Spleen (tissue), 11 donors: ENCODE measurements around the gene RRP1B. TPM values are rescaled to one million over a fixed set of nuclear protein-coding genes. Genes with fewer than 3 reads are reported as not detected.

Source experiments
- DNase-seq: peaks from one replicate; pipeline ENCODE4 v3.0.0-alpha.2; 2020
- H3K27ac ChIP-seq, 8 donors: fragments of 200-600 bp; sonication (generic) in 7 of 8; 1 replicate in 4 of 8; 2 replicates in 4 of 8; pipeline versions ENCODE4 v1.5.0 to v1.8.0; 2016 to 2021; ENCODE audit warnings: inconsistent platforms in 4 of 8, mild to moderate bottlenecking in 4 of 8, moderate library complexity in 1 of 8
- H3K27me3 ChIP-seq, 7 donors: fragments of 200-600 bp; sonication (generic) in 6 of 7; replicated peaks in 1 of 7; 1 replicate in 4 of 7; 2 replicates in 3 of 7; pipeline versions ENCODE4 v1.5.0 to v1.8.0; 2016 to 2021; ENCODE audit warnings: inconsistent platforms in 3 of 7, mild to moderate bottlenecking in 1 of 7
- H3K36me3 ChIP-seq, 6 donors: fragments of 200-600 bp; sonication (generic) in 5 of 6; 1 replicate in 4 of 6; 2 replicates in 2 of 6; pipeline versions ENCODE4 v1.5.0 to v1.8.0; 2016 to 2021; ENCODE audit warnings: inconsistent platforms in 2 of 6
- H3K4me1 ChIP-seq, 6 donors: fragments of 200-600 bp; sonication (generic) in 5 of 6; 1 replicate in 3 of 6; 2 replicates in 3 of 6; pipeline versions ENCODE4 v1.5.0 to v1.8.0; 2016 to 2021; ENCODE audit warnings: inconsistent platforms in 3 of 6
- H3K4me3 ChIP-seq, 8 donors: fragments of 200-600 bp; sonication (generic) in 7 of 8; 1 replicate in 4 of 8; 2 replicates in 4 of 8; pipeline versions ENCODE4 v1.5.0 to v1.8.0; 2016 to 2021; ENCODE audit warnings: inconsistent platforms in 4 of 8, mild to moderate bottlenecking in 4 of 8, moderate library complexity in 2 of 8
- H3K9me3 ChIP-seq, 8 donors: fragments of 200-600 bp; sonication (generic) in 7 of 8; 1 replicate in 4 of 8; 2 replicates in 4 of 8; pipeline versions ENCODE4 v1.5.0 to v1.8.0; 2016 to 2021; ENCODE audit warnings: inconsistent platforms in 4 of 8
- POLR2A ChIP-seq, 3 donors: fragments of 450-650 bp; IDR thresholded peaks; one replicate each; pipeline ENCODE4 v1.5.1; 2017; ENCODE audit warnings: antibody characterized with exemption in 3 of 3, mild to moderate bottlenecking in 1 of 3
- POLR2AphosphoS5 ChIP-seq, 3 donors: sonication (generic); formaldehyde crosslinking; IDR thresholded peaks; one replicate each; pipeline ENCODE4 v1.5.1; 2017; ENCODE audit warnings: antibody characterized with exemption in 3 of 3
- WGBS, 5 donors: extraction: QIAGEN DNeasy Blood & Tissue Kit in 3 of 5; methylation state at CpG; one replicate each; pipeline versions ENCODE4 v1.1.5 to v1.1.7; 2013 to 2018; 5-methylcytosine and 5-hydroxymethylcytosine counted together
- intact Hi-C: fragments of 100-400 bp; cut with DNase I; formaldehyde crosslinking; loops from one replicate; pipeline ENCODE4 v1.15.0; 2023; ENCODE audit warnings: low total_unique reads
- polyA plus RNA-seq, 3 donors: library from polyadenylated mRNA; stranded (reverse); fragments of 200-250 nt; gene quantifications; one replicate each; pipeline ENCODE4 v1.2.1, GENCODE V29; 2013
- total RNA-seq, 7 donors: library from RNA; depleted of rRNA in 3 of 7; stranded (reverse); fragments of >200 nt in 3 of 7; fragmentation: NEBNext Ultra II Directional in 4 of 7; extraction: Animal tissue kit (Norgen Biotek cat#: 25700) in 4 of 7; gene quantifications; one replicate each; pipeline versions ENCODE4 v1.1.0 to v1.2.1, GENCODE V29; 2016 to 2021
- TF ChIP-seq, protein P1 (sequence below), 11 experiments: fragments of 200-600 bp in 7 of 11; fragments of 450-650 bp in 4 of 11; sonication (generic) in 4 of 11; IDR thresholded peaks in 8 of 11; conservative IDR thresholded peaks in 3 of 11; 1 replicate in 7 of 11; 2 replicates in 4 of 11; pipeline versions ENCODE4 v1.4.0 to v1.8.0; 2016 to 2021; ENCODE audit warnings: antibody characterized with exemption in 11 of 11, inconsistent platforms in 4 of 11, mild to moderate bottlenecking in 1 of 11
- donor health status: healthy with polysubstance abuse.
- donor health status: DM: no; HTN: no; CAD: no; lungs with moderate emphysema.
- donor health status: DM: no; HTN: no; CAD: no.
- donor health status: Bipolar disorder and iron deficiency.
- donor health status: healthy.
- donor health status: DM: no; HTN: no; CAD: no.
- donor health status: DM: yes; HTN: yes; CAD: no.

The RRP1B gene
- total and polyA plus RNA-seq, 10 donors, result 7.9 to 28.9 (median 25.4) TPM

DNA sequence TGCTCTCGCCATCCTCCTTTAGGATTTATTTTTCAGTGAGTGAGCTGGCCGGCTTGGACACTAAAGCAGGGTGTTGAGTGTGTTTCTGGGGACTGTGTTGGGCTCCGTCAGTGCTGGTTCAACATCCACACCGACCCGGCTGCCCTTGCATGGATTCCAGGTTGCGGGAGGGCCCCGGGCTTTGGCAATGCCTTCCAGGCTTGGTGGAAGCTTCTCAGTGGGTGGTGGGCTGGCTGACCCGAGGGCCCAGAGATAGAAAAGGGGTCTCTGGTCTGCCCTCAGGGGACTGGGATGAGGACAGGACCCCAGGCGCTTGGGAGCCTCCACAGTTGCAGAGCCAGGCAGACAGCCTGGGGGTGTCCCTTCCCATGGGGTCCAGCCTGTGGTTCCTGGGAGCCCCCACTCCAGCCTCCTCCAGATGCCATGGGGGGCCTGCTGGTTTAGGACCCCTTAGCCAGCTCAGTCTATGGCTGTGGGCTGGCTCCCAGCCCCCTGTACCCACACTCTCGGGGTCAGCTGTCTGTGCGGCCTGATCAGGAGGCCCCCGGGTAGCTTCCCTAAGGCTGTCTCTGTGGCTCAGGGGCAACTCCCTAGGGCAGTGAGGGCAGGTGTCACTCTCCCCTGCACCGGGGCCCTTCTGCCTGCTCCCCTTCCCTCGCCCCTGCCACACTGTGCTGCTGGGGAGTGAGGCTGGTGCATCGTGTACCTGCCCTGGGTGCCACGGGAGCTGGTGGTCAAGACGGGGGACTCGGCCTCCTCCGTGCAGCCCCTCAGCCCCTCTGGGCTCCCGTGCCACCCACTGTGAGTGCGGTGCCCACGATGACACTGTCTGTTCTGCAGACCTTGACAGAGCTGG, 76.1 kb downstream of the RRP1B start:
- Histone ChIP-seq H3K36me3 (peaks cover 0 to 79% (median 21%) of the 10 kb centered on the region in 6 donors), H3K9me3 (no peaks in the 10 kb centered on the region), H3K4me3 (no peak overlapping the region), H3K27ac (no peak overlapping the region), H3K4me1 (peaks cover 0 to 58% (median 16%) of the 10 kb centered on the region in 6 donors), H3K27me3 (no peaks in the 10 kb centered on the region)
- 88 to 94% (median 90%) methylated on average over 20 to 22 of the region's 22 CpGs for WGBS, 5 donors
- TF ChIP-seq POLR2A (IDR thresholded peaks at IDR 0.05), result no peak
- no peak for TF ChIP-seq POLR2AphosphoS5 (IDR thresholded peaks at IDR 0.05)
- TF ChIP-seq, protein P1, sequence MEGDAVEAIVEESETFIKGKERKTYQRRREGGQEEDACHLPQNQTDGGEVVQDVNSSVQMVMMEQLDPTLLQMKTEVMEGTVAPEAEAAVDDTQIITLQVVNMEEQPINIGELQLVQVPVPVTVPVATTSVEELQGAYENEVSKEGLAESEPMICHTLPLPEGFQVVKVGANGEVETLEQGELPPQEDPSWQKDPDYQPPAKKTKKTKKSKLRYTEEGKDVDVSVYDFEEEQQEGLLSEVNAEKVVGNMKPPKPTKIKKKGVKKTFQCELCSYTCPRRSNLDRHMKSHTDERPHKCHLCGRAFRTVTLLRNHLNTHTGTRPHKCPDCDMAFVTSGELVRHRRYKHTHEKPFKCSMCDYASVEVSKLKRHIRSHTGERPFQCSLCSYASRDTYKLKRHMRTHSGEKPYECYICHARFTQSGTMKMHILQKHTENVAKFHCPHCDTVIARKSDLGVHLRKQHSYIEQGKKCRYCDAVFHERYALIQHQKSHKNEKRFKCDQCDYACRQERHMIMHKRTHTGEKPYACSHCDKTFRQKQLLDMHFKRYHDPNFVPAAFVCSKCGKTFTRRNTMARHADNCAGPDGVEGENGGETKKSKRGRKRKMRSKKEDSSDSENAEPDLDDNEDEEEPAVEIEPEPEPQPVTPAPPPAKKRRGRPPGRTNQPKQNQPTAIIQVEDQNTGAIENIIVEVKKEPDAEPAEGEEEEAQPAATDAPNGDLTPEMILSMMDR (IDR thresholded peaks at IDR 0.05 in 8 of 11, conservative IDR thresholded peaks at IDR 0.05 in 3 of 11), result no peak
- no peak for DNase-seq
- intact Hi-C loops, result no loop called here

DNA sequence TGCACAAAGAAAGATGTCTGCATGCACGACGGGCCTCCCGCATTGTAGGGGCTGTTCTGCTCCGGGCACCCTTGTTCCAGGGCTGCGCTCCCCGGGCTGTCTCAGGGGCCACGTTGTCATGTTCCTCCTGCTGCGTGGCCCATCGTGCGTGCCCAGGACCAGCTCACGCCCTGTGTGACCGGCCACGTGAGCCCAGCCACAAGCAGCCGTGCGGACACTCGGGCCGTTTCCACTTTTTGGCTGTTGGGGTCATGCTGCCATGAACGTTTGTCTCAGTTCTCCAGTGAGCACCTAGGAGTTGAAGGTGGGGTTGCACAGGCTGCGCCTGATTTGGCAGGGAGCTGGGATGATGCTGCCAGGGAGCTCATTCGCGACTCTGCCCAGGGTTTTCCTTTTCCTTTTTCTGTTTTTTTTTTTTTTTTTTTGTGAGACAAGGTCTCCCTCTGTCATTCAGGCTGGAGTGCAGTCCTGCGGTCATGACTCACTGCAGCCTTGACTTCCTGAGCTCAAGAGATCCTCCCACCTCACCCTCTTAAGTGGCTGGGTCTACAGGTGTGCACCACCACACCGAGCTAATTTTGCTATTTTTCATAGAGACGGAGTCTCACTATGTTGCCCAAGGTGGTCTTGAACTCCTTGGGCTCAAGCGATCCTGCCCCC, 77.0 kb downstream of the RRP1B start:
- 85 to 95% (median 91%) methylated on average over 25 of the region's 25 CpGs for WGBS, 5 donors
- Histone ChIP-seq H3K4me1 (peaks cover 0 to 54% (median 15%) of the 10 kb centered on the region in 6 donors), H3K9me3 (no peaks in the 10 kb centered on the region), H3K27ac (no peak overlapping the region), H3K36me3 (peaks cover 0 to 74% (median 21%) of the 10 kb centered on the region in 6 donors), H3K4me3 (no peak overlapping the region), H3K27me3 (no peaks in the 10 kb centered on the region)
- intact Hi-C loops, result no loop called here
- TF ChIP-seq POLR2A (IDR thresholded peaks at IDR 0.05) (no peak), POLR2AphosphoS5 (IDR thresholded peaks at IDR 0.05) (no peak)
- TF ChIP-seq, protein P1 (IDR thresholded peaks at IDR 0.05 in 8 of 11, conservative IDR thresholded peaks at IDR 0.05 in 3 of 11), result no peak
- DNase-seq, result no peak

DNA sequence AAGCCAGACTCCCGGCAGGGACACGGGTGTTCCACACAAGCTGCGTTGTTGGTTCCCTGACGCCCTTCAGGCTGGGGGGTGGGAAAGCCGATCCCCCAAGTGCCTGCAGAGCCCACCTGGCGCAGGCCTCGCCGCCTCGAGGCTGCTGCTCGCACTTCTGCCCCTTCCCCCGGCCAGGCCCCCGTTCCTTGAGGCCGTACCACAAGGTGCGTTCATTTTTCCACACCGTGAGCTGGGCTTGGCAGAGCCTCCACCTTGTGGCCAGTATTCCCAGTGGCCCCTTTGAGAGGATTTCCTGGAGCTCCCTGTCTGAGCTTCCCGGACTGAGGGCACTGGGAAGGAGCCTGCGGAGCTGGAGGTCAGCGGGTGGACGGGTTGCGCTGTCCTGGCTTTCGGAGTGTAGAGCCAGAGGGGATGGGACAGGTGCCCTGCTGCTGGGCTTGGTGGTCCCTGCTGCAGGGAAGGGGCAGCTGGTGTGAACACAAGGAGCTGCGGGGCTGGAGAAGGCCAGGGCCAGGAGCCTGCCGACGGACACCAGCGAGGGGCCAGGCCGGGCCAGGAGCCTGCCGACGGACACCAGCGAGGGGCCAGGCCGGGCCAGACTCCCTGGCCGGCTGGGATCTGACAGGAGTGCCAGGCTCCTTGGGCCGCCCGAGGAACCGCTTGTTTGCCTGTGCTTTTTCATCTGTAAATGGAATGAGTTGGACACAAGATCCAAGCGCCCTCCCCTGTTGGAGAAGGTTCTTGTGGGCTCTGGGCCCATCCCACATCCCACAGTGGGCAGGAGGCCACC, 78.0 kb downstream of the RRP1B start:
- intact Hi-C loops, result no loop called here
- DNase-seq, result no peak
- Histone ChIP-seq H3K4me3 (no peak overlapping the region), H3K27ac (no peak overlapping the region), H3K36me3 (peaks cover 0 to 73% (median 27%) of the 10 kb centered on the region in 6 donors), H3K9me3 (no peaks in the 10 kb centered on the region), H3K27me3 (no peaks in the 10 kb centered on the region), H3K4me1 (peaks cover 0 to 47% (median 13%) of the 10 kb centered on the region in 6 donors)
- 93 to 96% (median 94%) methylated on average over 35 of the region's 35 CpGs for WGBS, 5 donors
- TF ChIP-seq POLR2A (IDR thresholded peaks at IDR 0.05), result no peak

DNA sequence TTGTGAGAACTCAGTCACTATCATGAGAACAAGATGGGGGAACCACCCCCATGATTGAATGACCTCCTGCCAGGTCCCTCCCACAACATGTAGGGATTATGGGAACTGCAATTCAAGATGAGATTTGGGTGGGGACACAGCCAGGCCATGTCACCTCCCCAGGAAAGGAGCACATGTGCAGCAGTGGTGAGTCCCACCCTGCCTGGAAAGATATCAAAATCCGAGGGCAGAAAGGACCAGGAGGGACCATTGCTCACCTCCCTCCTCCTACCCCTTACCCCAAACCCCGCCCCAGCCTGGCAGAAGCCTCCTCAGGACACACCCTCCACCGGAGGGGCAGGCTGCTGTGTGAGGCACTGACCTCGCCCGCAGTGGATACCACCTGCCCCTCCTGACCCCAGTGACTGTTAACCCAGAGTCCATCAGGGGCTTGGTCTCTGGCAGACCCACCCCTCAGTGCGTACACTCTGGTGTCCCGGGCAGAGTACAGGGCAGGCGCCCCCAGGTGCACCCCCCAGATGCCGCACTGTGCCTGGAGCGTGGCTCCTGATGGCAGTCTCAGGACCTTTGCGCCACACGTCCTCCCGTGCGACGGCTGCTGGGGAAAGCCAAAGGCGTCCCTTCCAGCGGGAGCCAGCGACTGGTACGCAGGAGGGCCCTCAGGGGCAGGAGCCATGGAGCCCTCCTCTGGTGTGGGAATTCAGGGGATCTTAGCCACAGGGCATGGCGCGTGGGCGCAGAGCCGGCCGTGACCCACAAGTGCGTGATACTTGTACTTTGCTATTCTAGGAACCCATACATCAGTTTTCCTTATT, 80.5 kb downstream of the RRP1B start:
- intact Hi-C loops, result no loop called here
- 91 to 95% (median 94%) methylated on average over 23 to 25 of the region's 25 CpGs for WGBS, 5 donors
- Histone ChIP-seq H3K4me3 (no peak overlapping the region), H3K27me3 (no peaks in the 10 kb centered on the region), H3K36me3 (peaks cover 0 to 80% (median 37%) of the 10 kb centered on the region in 6 donors), H3K4me1 (peaks cover 0 to 23% (median under 1%) of the 10 kb centered on the region in 6 donors), H3K27ac (peak overlapping the region in 2 of 8 donors; percentile 20 to 56), H3K9me3 (no peaks in the 10 kb centered on the region)
- DNase-seq, result no peak
- TF ChIP-seq, protein P1 (IDR thresholded peaks at IDR 0.05 in 8 of 11, conservative IDR thresholded peaks at IDR 0.05 in 3 of 11), result no peak
- peak in 1 of 3 donors; percentile 53 for TF ChIP-seq POLR2AphosphoS5 (IDR thresholded peaks at IDR 0.05)
- no peak for TF ChIP-seq POLR2A (IDR thresholded peaks at IDR 0.05)
